HuH-7.5 (cell line): Measurements from ENCODE around the gene CYTH4.
"Not testable (repeated sequence)": the region's sequence is repeated elsewhere in the genome, so short reads cannot be mapped to it uniquely, and the experiment has no call there.

Experiments
- DNase-seq: peaks from one replicate; pipeline ENCODE4 v3.0.0; 2011; ENCODE audit warnings: low spot score

The CYTH4 gene, protein sequence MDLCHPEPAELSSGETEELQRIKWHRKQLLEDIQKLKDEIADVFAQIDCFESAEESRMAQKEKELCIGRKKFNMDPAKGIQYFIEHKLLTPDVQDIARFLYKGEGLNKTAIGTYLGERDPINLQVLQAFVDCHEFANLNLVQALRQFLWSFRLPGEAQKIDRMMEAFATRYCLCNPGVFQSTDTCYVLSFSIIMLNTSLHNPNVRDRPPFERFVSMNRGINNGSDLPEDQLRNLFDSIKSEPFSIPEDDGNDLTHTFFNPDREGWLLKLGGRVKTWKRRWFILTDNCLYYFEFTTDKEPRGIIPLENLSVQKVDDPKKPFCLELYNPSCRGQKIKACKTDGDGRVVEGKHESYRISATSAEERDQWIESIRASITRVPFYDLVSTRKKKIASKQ

DNA sequence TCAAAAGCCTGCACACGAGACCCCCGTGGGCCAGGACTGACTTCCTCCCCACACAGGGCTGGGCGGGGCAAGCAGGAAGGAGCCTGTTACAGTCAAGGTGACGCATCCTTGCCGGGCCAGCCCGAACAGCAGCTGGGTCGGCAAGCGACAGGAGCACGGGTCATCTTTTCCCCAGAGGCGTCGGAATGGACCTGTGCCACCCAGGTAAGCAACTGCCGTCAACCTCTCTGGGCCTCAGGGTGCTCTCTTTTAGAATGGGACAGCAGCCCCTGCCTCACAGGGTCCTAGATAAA, at the start of gene CYTH4:
TSS of gene CYTH4 (plus strand) at position 124 of the 293 bp plus-strand sequence. CDS start at position 186, 62 bp downstream.
- DNase-seq: no peak

DNA sequence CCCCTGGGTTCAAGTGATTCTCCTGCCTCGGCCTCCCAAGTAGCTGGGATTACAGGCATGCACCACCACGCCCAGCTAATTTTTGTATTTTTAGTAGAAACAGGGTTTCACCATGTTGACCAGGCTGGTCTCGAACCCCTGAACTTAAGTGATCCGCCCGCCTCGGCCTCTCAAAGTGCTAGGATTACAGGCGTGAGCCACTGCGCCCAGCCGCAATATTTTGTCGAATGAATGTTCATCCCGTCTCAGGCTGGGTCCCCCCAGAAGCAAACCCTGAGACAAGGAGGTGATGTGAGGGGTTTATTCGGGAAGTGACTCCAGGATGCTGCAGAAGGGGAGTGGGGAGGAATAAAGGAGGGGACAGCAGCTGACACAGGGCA, 48.9 kb upstream of the CYTH4 start:
- not testable (repeated sequence) for DNase-seq

DNA sequence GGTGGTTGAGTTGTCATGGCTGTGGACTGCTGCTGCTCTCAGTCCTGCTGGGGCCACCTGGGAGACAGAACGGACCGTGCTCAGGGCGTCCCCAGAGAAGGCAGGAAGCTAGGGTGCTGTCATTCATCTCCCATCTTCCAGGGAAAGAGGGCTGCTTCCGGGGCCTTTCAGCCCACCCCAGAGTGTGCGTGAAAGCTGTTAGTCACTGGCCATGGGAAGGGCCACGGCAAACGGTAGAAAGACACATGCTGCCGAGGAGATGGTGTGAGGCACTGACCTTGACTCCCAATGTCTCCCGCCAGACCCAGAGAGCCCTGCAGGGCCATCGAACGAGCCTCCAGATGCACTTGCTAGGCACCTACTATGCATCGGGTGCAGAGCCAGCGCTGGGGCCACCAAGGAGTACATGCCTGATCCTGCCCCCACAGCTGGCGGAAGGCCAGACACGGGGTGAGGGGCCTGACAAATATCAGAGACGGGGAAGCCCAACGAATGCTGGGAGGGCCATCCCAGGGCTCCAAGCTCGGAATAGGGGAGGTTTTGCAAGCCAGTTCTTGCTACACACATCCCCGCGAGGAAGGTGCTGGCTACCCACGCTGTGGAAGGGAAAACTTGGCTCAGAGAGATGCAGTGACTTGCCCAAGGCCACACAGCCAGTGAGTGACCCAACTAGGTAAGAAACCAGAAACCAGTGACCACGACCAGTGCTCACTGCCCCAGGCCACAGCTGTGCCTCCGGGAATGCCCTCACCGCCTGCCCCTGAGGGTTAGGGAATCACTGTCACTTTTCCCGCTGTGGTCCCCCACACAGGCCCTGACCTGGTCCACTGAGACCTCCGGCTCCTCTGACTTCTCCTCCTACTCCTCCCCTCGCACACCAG, 48.3 kb upstream of the CYTH4 start:
- DNase-seq: no peak

DNA sequence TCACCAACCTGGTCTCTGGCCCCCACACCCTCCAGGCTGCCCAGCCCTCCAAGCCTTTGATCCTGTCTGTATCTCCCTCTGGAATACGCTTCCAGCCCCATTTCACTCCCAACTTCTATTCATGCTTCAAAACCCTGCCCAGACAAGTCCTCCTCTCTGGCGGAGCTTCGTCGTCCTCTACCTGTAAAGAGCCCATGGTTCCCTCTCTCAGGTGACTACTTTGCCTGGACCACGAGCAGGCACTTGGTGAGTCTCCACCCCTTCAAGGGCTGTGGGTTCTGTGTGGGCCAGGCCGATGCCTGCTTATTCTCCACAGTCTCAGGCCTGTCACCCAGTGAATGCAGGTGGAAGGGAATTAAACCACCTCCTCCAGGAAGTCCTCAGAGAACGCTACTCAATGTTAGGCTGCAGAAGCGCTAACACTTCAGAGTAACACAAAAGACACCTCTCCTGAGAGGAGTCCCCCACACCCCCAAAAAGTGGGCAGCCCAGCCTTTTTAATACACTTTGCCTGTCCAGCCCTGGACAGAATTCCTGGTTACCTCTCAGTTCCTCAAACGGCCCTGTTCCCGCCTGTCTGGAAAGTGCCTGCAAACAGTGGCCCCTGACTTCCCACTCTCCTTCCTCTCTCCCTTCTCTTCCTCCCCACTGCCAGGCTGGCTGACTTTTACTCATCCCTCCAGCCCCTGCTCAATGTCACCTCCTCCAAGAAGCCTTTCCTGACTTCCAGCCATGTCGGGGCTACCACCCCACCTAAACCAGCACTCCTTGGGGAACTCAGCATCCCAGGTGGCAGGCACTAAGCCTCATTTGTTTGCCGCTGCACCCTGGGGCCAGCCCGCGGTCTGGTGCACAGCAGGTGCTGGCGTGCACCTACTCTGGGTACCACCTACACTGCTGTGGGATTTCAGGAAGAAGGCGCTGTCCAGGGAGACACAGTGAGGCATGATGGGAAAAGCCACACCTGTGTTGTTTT, 47.3 kb upstream of the CYTH4 start:
- no peak for DNase-seq

DNA sequence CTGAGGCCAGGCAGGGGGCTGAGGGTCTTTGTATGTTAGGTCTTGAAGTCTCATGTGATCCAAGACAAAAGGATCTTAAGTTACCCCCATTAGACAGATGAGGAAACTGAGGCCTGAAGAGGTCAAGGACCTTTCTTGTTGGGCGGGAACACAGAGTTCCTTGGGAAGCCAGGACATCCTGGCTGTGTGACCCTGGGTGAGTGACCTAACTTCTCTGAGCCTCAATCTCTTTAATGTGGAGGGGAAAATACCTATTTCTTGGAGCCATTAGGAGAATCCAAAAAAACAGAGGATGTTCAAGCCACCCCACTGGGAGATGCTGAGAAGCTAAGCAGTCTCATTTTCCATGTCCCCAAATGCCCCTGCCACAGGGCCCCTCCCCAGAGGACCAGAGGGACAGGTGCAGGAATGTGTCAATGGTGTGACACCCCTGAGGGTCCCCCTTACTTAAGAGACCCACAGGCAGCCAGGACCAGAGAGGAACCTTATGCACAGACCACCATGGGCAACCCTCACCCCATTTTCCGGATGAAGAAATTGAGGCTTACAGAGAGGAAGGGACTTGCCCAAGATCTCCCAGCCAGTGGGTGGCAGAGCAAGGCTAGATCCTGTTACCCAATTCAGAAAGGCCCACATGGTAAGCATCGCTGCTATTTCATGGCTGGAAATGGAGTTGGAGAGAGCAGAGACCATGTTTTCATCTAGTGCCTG, 46.3 kb upstream of the CYTH4 start:
- DNase-seq: no peak

DNA sequence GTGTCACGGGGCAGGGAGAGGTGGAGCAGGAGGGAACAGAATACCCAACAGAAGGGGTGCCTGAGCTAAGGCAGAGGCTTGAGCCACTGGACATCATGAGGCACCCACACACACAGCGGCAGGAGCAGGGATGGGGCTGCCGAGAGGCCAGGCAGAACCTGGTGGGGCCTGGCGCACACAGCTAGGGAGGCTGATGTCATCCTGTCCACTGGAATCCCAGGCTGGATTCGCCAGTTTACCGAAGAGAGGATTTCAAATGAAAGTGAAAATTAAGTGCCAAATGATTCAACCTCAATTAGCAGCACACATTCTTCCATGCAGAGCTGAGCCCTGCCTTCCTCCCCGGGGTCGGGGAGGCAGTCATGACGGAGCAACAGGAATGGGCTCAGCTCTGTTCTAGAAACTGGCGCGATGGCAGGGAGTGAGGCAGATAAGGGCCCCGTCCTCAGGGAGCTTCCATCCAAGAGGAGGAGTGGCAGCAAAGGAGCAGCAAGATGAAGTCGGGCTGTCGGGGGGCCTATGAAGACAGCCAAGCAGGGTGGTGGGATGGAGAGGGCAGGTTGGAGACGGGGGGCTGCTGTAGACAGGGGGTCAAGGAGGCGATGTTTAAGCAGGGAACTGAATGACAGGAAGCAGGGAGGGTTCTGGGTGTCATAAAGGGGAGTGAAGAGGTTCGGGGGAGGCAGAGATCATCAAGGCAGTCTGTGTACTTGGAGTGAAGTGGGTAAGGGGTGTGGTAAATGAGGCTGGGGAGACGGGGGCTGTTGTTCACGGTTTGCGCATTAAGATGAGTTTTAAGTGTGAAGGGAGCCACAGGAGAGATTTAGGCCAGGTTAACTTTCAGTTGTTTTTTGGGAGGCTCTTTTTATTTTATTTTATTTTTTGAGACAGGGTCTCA, 44.7 kb upstream of the CYTH4 start:
- no peak for DNase-seq

DNA sequence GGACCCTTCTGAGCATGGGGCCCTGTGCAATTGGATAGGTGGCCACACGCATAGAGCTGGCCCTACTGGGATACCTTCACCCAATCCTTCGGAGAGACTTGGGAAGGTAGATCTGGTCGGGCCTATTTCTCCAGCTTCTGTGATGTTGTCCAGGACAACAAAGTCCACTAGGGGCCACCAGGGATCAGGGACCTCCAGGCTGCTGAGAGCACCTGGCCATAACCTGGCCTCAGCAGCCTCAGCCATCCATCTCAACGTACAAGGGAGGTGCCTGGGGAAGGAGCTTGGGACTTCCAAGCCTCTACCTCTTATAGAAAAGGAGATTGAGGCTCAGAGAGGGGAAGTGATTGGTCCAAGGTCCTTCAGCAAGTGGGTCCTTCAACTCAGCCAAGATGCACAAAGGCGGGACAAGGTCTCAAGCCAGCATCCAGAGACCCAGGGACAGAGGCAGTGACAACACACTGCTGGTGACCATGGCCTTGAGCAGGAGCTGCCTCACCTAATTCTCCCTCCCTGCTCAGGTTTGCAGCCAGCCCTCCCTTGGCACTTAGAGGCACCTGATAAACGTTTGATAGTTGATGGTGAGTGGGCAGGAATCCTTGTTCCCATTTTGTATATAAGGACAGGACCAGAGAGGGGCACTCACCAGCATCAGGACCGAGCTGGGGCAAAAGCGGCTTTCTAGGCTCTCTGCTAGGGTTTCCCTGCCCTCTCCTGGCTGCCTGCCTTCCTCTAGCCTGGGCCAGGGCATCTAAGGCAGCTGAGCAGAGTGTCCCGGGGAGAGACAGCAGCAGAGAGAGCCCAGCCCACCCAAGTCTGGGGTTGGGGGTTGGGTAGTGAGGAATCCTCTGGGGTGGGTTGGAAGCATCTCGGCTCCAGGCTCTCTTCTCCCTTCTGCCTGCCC, 42.7 kb upstream of the CYTH4 start:
- DNase-seq: no peak

DNA sequence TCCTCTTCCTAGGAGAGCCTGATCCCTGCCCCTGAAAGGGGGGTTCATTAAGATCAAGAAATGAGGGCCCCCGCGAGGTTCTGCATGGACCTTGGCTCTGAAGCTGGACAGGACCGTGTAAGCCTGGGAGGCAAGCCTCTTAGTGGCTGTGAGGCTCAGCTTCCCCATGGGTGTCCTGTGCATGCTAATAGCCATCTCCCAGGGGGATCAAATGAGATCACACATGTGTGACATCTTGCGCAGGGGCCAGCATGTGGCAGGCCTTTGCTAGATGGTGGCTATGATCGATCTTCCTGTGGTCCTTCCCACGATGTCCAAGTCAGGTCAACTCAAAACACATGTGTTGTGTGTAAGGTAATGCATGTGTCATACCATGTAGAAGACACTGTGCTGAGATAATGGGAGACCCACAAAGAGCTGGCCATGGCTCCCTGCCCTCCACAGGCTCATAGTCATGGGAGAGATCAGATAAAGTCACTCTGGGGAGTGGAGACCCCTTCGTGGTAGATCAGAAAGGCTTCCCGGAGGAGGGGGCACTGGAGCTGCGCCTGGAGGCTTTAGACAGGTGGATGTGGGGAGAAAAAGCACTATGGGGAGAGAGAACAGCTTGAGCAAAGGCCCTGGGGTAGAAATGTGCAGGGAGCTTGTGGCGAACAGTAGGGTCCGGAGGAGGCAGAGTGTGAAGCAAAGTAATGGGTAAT, 41.9 kb upstream of the CYTH4 start:
- DNase-seq: no peak

DNA sequence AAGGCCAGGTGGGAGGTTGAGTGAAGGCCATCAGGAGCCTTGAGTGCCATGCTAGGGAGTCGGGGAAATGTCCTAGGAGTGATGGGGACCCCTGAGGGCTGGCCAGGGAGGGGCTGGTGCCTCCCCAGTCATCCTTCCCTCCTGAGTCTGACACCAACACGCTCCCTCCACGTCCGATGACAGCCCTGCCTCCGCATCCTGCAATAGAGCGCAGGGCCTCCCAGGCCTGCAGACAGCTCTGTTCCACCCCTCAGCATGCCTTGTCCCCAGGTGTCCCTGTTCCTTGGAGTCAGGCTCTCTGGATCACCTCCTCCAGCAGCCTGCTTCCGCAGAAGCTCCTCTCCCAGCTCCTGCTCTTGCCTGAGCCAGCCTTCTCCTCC, 41.4 kb upstream of the CYTH4 start:
- no peak for DNase-seq

DNA sequence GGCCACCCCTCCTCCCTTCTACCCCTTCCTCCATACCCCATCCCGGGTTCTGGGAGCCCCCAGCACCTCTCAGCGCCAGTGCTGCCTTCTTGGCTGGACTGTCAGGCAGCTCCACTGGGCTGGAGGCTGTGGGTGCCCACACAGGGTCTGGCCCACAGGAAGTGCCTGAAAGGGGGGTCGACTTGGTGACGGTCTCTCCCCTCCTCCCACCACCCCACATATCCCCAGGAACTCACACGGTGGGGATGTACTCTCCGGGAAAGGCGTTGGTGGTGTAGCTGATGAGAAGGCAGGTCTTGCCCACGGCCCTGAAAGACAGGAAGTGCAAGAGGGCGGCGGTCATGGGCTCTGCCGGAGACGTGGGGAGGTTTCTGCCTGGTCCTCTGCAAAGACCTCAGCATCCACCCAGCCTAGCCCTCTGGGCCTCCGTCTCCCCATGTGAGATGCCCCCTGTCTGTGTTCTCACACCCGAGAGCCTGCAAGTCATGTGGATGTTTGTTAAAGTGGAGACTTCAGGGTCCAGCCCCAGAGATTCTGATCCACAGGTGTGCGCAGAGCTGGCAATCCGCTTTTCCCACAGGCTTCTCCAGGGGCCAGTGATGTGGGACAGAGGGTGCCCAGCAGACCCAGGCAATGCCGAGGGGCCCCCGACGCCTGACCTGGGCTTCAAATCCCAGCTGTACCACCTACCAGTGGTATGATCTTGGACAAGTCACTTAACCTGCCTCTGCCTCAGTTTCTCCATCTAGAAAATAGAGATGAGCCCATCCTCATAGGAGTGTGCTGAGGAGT, 40.8 kb upstream of the CYTH4 start:
- DNase-seq: no peak

DNA sequence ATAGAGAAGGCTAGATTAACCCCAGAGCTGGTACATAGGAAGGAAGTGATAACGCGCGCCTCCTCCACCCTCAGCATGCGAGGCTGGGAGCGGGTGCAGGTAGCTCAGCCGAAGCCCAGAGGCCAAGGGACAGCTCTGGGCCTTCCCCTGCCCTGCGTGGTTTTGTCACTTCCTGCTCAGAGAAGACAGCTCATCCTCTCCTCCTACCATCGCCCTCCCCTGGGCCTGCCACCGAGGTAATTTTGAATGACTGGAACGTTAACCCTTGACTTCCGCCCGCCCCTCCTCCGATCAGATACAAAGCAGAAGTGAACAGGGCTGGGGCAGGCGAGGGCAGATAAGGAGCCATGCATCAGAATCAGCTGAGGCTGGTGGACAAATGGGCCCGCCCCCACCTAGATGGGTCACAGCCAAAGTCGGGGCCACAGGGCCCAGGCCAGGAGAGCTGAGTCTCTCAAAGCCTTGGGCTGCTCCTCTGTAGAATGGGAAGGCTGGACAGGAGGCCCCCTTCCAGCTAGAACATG, 39.9 kb upstream of the CYTH4 start:
- no peak for DNase-seq

DNA sequence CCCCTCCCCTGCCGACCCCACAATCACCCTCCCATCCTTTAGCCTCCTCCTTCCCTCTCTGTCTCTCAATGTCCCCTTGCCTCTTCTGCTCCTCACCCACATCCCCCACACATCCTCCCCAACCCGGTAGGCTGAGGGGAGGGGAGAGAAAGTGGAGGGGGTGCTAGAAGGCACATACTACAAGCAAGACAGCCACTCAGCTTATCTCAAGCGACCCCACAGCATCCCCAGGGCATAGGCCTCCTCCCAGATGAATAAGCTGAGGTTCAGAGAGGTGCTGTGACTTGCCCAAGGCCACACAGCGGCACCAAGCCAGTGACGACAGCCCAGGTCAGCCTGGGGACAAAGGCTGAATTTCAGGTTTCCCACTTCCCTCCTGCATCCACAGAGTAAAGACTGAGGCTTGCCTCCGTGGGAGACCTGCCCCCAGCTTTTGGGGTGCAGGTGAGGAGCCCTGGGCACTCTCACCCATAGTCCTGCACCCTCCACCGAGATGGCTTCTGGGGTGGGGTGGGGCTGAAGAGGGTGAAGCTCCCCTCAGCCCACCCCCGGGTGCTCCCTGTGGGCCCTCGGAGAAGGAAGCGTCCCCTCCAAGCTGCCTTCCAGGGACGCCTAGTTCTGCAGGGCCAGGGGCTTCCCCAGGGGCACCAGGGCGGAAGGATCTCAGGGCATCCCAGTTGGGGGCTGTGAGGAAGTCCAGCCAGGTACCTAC, 38.8 kb upstream of the CYTH4 start:
- DNase-seq: no peak

DNA sequence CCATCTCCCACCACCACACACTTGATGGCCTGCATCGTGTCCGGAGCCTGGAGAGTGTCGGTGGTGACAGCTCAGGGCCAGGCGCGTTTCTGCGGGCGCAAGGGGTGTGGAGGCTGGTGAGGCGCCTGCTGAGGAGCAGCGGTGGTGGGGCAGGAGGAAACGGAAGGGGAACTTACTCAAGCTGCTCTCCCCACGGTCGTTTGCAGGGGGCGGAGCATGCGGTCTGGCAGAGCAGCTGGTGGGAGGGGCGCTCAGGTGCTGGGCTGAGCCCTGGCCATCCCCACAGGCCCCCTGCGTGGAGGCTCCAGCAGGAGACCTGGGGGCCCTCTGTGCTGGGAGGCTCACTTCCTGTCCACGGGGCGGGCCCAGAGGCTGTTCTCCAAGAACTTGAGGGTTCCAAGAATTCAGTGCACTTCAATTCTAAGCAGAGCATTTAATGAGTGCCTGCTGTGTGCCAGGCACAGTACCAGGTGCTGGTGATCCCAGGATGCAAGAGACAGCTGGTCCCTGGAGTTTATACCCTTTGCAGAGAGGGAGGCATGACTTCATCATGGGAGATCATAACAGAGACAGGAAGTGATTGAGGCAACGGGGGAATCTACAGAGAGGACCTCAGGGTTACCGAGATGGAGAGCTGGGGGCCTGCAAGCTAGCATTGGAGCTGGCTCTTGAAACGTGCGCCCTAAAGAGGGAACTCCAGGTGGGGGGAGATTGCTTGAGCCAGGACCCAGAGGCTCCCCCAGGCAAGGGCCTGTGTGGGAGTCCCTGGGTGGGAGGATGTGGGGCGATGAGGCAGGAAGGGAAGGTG, 38.0 kb upstream of the CYTH4 start, which contains the start of gene RAC2:
TSS of gene RAC2 (minus strand) at position 156 of the 808 bp plus-strand sequence. CDS start at position 35, 121 bp downstream.
- DNase-seq: no peak

DNA sequence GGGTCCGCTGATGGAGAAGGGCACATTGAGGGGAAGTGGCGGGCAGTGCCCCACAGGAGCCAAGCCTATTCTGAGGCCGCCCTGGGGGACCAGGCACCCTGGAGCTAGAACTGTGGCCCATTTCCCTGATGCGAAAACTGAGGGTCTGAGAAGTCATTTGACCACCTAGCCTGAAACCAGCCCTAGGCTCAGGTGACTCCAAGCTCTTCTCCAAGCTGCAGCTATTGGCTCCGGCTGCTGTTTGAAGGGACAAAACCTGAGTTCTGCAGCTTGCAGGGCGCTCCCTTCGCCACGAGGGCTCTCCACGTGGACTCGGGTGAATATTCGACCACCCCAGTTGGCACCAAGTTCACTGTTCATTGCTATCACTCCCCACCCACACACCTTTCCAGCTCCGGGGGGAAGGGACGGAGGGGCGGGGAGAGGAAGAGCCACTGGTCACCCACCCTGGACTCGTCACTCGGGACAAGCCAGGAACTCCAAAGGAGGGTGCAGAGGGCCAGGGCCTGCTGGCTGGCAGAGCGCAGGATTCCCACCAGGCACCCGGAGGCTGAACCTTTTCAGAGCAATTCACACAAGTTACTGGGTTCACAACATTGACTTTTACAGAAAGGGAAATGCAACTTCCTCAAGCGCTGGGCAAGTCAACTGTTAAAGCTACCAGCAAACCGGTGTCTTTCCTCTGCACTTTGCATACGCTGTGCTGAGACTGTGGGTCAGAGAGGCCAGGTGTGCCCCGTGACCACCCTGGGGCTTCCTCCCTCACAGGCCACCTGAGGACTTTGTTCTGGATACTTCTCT, 37.2 kb upstream of the CYTH4 start:
- DNase-seq: no peak

DNA sequence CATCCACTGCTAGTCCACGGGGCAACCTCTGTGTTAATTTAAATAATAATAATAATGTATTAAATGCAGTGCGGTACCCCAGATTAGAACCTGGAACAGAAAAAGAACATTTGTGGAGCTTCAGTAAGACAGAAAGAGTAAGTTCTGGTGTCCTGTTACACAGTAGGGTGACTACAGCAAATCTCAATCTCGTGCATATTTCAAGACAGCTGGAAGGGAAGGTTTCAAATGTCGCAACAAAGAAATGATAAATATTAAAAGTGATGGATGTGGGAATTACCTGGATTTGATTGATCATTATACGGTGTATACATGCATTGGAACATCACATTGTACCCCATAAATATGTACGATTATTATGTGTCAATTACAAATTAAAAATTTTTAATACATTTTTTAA, 36.6 kb upstream of the CYTH4 start:
- DNase-seq: no peak
